NCI-H1417 (cell line): ENCODE data around the gene ZBED1.
"Not testable (repeated sequence)": the region's sequence is repeated elsewhere in the genome, so short reads cannot be mapped to it uniquely, and the experiment has no call there.

Experiments
- DNase-seq, 3 experiments: peaks; one replicate each; lab custom pipeline; 2025; lab: John Stamatoyannopoulos, UW

Gene ZBED1

DNA sequence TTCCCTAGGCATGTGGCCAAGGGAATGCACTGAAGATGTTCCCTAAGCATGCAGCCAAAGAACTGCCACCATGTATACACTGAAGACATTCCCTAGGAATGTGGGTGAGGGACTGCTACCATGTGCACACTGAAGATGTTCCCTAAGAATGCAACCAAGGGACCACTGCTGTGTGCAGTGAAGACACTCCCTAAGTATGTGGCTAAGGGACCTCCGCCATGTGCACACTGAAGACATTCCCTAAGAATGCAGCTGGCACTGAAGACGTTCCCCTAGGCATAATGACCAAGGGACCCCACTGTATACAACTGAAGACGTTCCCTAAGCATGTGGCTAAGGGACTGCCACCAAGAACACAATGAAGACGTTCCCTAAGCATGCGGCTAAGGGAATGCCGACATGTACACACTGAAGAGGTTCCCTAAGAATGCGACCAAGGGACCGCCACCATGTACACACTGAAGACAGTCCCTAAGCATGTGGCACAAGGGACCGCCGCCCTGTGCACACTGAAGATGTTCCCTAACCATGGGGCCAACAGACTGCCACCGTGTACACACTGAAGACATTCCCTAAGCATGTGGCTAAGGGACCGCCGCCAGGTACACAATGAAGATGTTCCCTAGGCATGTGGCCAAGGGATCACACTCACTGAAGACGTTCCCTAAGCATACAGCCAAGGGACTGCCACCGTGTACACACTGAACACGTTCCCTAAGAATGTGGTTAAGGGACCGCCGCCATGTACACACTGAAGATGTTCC is 25.6 kb downstream of the ZBED1 start:
- no peak for DNase-seq

DNA sequence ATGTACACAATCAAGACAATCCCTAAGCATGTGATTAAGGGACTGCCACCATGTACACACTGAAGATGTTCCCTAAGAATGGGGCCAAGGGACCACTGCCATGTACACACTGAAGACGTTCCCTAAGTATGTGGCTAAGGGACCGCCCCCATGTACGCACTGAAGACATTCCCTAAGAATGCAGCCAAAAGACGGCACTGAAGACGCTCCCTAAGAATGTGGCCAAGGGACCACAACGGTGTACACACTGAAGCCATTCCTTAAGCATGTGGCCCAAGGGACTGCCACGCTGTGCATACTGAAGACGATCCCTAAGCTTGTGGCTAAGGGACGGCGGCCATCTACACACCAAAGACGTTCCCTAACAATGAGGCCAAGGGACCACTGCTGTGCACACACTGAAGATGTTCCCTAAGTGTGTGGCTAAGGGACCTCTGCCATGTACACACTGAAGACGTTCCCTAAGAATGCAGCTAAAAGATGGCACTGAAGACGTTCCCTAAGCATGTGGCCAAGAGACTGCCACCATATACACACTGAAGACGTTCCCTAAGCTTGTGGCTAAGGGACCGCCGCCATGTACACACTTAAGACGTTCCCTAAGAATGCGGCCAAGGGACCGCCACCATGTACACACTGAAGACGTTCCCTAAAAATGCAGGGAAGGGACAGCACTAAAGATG is 26.4 kb downstream of the ZBED1 start:
- DNase-seq: no peak

DNA sequence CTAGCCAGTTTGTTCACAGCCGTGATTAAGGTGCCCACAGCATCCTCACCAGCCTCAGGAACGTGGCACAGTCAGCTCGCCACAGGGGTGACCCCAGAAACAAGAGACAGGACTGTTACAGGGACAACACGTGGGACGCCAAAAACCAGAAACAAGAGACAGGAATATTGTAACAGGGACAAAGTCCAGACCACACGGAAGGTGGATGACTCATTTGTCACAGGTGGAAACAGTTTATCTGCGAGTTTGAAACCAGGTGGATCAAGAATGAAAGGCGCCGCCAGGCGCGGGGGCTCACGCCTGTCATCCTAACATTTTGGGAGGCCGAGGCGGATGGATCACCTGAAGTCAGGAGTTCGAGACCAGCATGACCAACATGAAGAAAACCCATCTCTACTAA is 27.7 kb downstream of the ZBED1 start:
- not testable (repeated sequence) for DNase-seq

DNA sequence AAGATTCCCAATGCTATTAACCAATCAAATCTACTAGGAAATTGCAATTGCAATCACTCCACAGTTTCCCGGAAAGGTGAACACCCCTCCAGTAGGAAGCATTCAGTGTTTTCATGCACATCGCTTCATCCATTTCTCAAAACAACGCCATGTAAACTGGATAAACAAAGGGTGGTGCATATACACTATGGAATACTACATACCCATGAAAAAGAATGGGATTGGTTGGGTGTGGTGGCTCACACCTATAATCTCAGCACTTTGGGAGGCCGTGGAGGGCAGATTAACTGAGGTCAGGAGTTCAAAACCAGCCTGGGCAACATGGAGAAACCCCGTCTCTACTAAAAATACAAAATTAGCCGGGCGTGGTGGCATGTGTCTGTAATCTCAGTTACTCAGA is 29.1 kb downstream of the ZBED1 start:
- no peak for DNase-seq

DNA sequence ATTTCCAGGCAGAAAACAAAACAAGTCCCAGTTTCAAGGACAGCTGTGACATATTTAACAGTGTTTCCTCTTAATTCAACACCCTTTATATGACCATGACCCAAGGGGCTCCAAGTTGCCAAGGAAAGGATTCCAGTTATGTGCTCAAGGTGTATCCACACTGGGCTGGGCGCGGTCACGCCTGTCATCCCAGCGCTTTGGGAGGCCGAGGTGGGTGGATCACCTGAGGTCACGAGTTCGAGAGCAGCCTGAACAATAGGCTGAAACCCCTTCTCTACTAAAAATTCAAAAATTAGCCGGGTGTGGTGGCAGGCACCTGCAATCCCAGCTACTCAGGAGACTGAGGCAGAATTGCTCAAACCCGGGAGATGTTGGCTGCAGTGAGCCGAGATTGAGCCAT is 29.6 kb downstream of the ZBED1 start:
- DNase-seq: not testable (repeated sequence)

DNA sequence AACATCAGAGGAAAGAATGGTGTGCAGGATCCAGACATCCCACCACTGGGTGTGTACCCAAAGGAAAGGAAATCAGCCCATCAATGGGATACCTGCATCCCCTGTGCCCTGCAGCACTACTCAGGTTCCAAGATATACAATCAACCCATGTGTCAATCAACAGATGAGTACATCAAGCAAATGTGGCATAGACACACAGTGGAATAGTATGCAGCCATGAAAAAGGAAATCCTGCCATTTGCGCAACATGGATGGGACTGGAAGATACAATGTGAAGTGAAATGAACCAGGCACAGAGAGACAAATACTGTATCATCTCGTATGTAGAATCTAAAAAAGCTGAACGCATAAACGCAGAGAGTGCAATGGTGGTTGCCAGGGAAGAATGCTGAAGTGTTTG is 30.9 kb downstream of the ZBED1 start:
- DNase-seq: not testable (repeated sequence)

DNA sequence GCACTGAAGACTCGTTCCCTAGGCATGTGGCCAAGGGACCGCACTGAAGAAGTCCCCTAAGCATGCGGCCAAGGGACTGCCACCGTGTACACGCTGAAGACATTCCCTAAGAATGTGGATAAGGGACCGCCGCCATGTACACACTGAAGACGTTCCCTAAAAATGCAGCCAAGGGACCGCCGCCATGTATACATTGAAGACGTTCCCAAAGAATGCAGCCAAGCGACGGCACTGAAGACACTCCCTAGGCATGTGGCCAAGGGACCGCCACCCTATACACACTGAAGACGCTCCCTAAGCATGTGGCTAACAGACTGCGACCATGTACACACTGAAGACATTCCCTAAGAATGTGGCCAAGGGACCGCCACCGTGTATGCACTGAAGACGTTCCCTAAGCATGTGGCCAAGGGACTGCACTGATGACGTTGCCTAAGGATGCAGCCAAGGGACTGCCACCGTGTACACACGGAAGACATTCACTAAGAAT is 31.5 kb downstream of the ZBED1 start:
- no peak for DNase-seq

DNA sequence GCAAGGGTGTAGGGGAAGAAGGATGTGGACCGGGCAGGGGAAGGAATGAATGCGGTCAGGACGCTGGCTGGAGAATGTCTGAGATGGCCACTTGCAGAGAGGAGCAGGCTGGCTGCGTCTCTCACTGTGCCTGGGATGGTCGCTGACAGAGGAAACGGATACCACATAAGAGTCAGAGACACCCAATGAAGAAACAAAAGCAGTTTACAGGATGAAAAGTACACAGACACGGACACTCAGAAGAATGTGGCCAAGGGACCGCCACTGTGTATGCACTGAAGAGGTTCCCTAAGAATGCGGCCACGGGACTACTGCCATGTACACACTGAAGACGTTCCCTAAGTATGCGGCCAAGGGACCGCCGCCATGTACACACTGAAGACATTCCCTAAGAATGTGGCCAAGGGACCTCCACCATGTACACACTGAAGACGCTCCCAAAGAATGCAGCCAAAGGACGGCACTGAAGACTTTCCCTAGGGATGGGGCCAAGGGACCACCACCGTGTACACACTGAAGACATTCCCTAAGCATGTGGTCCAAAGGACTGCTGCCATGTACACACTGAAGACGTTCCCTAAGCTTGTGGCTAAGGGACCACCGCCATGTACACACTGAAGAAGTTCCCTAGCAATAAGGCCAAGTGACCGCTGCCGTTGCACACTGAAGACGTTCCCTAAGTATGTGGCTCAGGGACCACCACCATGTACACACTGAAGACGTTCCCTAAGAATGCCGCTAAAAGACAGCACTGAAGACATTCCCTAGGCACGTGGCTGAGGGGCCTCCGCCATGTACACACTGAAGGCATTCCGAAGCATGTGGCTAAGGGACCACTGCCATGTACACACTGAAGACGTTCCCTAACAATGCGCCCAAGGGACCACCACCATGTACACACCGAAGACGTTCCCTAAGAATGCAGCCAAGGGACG is 32.2 kb downstream of the ZBED1 start:
- DNase-seq: no peak

DNA sequence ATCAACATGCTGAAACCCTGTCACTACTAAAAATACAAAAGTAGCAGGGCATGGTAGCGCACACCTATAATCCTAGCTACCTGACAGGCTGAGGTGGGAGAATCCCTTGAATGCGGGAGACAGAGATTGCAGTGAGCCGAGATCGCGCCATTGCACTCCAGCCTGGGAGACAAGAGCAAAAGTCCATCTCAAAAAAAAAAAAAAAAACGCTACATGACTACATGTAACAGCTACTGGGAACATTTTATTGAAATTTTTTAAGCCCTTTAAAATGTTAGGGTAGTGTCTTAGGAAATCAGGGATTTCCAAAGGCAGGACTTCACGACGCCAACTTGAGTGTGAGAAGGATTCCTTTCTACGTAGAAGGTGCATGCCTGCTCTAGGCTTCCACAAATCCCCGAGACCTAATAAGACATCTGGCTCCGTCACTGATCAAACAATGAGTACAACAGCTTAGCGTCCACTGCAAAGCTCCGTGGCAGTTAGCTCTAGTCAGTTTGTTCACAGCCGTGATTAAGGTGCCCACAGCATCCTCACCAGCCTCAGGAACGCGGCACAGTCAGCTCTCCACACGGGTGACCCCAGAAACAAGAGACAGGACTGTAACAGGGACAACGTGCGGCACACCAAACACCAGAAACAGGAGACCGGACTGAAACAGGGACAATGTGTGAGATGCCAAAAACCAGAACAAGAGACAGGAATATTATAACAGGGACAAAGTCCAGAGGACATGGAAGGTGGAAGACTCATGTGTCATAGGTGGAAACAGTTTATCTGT is 33.7 kb downstream of the ZBED1 start:
- no peak for DNase-seq

DNA sequence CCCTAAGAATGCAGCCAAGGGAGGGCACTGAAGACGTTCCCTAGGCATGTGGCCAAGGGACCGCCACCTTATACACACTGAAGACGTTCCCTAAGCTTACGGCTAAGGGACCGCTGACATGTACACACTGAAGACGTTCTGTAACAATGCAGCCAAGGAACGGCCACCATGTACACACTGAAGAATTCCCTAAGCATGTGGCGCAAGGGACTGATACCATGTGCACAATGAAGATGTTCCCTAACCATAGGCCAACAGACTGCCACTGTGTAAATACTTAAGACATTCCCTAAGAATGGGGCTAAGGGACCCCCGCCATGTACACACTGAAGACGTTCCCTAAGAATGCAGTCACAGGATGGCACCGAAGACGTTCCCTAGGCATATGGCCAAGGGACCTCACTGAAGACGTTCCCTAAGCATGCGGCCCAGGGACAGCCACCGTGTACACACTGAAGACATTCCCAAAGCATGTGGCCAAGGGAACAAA is 36.1 kb downstream of the ZBED1 start:
- no peak for DNase-seq

DNA sequence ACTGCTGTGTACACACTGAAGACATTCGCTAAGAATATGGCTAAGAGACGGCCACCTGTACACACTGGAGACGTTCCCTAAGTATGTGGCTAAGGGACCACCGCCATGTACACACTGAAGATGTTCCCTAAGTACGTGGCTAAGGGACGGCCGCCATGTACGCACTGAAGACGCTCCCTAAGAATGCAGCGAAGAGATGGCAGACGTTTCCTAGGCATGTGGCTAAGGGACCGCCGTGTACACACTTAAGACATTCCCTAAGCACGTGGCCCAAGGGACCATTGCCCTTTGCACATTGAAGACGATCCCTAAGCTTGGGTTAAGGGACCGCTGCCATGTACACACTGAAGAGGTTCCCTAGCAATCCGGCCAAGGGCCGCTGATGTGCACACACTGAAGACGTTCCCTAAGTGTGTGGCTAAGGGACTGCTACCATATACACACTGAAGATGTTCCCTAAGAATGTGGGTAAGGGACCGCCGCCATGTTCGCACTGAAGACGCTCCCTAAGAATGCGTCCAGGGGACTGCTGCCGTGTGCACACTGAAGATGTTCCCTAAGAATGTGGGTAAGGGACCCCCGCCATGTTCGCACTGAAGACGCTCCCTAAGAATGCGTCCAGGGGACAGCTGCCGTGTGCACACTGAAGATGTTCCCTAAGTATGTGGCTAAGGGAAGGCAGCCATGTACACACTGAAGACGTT is 36.7 kb downstream of the ZBED1 start:
- no peak for DNase-seq

DNA sequence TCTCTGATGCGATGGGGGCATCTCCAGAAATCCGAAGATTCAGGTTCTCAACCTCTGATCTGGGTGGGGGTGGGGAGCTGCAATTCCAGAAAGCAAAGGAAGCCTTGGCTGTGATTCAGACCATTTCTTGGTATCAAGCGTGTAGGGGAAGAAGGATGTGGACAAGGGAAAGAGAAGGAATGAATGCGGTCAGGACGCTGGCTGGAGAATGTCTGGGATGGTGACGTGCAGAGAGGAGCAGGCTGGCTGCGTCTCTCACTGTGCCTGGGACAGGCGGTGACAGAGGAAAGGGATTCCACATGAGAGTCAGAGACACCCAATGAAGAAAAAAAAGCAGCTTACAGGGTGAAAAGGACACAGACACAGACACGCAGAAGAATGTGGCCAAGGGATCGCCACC is 37.3 kb downstream of the ZBED1 start:
- DNase-seq: not testable (repeated sequence)

DNA sequence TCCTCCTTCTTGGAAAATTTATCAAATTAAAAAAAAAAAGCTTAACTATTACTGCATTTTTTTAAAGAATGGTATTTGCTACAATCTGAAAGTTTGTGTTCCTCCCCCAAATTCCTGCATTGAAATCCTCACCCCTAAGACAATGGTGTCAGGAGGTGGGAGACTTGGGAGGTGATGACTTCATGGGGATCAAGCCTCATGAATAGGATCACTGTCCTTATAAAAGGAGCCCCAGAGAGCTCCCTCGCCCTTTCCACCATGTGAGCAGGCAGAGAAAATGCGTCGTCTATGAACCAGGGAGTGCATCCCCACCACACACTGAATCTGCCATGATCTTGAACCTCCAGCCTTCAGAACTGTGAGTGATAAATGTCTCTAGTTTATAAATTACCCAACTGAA is 38.0 kb downstream of the ZBED1 start:
- DNase-seq: no peak

DNA sequence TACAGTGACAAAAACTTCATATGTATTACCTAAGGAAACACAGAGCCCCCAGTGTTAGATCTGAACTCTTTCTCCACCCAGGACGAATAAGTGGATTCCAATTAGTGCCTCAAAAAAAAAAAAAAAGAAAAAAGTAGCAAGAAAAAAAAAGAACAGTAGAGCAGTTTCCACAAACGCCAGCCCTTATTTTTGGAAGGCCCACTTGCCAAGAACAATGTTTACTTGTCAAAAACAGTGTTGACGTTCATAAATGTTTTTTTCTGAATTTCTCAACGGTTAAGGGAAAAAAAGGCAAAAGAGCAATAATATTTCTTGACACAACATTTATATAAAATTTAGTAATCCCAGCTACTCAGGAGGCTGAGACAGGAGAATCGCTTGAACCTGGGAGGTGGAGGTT is 38.7 kb downstream of the ZBED1 start:
- DNase-seq: no peak

DNA sequence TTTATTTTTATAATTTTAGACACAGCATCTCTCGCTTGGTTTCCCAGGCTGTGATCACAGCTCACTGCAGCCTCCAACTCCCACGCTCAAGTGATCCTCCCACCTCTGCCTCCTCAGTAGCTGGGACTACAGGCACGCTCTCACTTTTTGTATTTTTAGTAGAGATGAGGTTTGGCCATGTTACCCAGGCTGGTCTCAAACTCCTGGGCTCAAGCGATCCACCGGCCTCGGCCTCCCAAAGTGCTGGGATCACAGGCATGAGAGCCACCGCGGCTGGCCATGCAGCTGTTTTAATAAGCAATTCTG is 39.1 kb downstream of the ZBED1 start:
- DNase-seq: no peak

DNA sequence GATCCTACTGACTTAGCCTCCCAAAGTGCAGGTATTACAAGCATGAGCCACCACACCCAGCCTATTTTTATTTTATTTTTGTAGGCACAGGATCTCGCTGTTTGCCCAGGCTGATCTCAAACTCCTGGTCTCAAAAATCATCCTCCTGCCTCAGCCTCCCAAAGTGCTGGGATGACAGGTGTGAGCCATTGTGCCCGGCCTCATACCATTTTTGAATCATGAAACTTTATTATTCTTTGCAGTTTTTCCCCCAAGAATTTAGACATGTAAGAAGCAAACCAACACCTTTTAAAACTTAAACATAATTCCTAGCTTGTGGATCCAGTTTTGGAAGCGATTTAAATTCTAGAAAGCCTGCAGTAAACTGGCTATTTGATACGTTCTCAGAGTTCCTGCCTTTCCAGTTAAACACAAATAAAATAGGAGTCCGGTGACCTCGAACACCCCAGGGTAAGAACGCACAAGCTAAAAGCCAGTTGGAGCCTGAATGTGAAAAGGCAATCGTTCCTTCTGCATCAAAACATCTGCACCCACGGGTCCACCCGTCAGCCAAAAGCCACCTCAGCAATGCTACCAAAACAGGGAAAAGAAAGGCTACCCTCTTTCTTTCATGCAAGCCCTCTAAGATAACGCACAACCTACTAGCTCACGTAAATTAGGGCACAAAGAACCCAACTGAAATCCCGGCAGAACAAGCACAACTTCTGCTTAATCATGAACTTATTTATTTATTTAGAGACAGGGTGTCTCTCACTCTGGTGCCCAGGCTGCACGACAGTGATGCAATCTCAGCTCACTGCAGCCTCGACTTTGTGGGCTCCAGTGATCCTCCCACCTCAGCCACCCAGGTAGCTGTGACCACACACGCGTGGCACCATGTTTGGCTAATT is 39.7 kb downstream of the ZBED1 start:
- DNase-seq: not testable (repeated sequence)

DNA sequence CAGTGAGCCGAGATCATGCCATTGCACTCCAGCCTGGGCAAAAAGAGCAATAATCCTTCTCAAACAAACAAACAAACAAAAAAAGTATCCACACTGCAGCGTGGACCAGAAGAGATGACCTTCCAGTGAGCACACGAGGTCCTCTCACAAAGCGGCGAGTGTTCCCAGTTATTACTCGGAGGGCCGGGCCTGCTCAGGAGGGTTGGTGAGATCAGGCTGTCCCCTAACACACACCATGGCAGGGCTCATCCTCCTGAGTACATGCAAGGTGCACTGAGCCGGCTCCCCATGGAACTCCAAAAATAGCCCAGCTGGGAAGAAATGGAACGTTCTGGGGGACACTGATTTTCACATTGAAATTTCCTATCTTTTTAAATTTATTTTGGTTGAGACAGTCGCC is 40.7 kb downstream of the ZBED1 start:
- DNase-seq: not testable (repeated sequence)

DNA sequence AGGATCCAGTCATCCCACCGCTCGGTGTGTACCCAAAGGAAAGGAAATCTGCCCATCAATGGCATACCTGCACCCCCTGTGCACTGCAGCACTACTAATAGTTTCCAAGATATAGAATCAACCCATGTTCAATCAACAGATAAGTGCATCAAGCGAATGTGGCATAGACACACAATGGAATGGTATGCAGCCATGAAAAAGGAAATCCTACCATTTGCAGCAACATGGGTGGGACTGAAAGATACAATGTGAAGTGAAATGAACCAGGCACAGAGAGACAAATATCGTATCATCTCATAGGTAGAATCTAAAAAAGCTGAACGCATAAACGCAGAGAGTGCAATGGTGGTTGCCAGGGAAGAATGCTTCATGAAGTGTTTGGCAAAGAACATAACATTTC is 42.5 kb downstream of the ZBED1 start:
- DNase-seq: no peak

DNA sequence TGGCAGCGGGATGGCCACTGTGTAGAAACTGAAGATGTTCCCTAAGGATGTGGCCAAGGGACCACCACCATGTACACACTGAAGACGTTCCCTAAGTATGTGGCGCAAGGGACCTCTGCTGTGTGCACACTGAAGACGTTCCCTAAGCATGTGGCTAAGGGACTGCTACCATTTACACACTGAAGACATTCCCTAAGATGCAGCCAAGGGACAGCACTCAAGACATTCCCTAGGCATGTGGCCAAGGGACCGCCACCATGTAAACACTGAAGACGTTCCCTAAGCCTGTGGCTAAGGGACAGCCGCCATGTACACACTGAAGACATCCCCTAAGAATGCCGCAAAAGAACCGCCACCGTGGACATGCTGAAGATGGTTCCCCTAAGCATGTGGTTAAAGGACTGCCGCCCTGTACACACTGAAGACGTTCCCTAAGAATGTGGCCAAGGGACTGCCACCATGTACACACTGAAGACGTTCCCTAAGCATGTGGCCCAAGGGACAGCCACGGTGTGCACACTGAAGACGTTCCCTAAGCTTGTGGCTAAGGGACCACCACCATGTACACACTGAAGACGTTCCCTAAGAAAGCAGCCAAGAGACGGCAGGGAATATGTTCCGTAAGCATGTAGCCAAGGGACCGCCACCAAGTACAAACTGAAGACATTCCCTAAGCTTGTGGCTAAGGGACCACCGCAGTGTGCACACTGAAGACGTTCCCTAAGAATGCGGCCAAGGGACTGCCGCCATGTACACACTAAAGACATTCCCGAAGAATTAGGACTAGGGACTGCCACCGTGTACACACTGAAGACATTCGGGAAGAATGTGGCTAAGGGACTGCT is 43.3 kb downstream of the ZBED1 start:
- no peak for DNase-seq
